Measurements from ENCODE around the gene INAFM1.

- TF ChIP-seq CTCF (IDR thresholded peaks at IDR 0.05; ENCODE audit: low read depth, low read length, poor library complexity, severe bottlenecking), result no peak
- no peak for TF ChIP-seq EZH2phosphoT487 (IDR thresholded peaks at IDR 0.05; ENCODE audit: borderline replicate concordance, low read length)
Observed at GRCh38 chr19:47236072-47236675, 38.5 kb upstream of the INAFM1 start.

All from DOHH2 (cell line).